Karpas-422 (cell line): ENCODE data around the gene KAT14. TPM values are rescaled to one million over a fixed set of nuclear protein-coding genes. Genes with fewer than 3 reads are reported as not detected.

ENCODE experiments used
- DNase-seq: peaks from one replicate; pipeline ENCODE4 v3.0.0-alpha.2; 2015
- H2AFZ ChIP-seq: fragments of 200-600 bp; sonication (generic); 2 replicates; pipeline ENCODE4 v1.6.1; 2014; ENCODE audit warnings: antibody characterized with exemption, low read length, mixed read lengths
- H3K27ac ChIP-seq: fragments of 200-600 bp; sonication (generic); 2 replicates; pipeline ENCODE4 v1.5.1; 2014; ENCODE audit warnings: mild to moderate bottlenecking, low read length, moderate library complexity
- H3K27me3 ChIP-seq: fragments of 200-600 bp; sonication (generic); 2 replicates; pipeline ENCODE4 v1.6.1; 2014; ENCODE audit warnings: low read length, mixed read lengths
- H3K36me3 ChIP-seq: fragments of 200-600 bp; sonication (generic); 2 replicates; pipeline ENCODE4 v1.6.1; 2014; ENCODE audit warnings: low read length, mixed read lengths; ENCODE audit not compliant: insufficient read depth
- H3K4me1 ChIP-seq: fragments of 200-600 bp; sonication (generic); 2 replicates; pipeline ENCODE4 v1.6.1; 2014; ENCODE audit warnings: mild to moderate bottlenecking, low read length, mixed read lengths
- H3K4me2 ChIP-seq: fragments of 200-600 bp; sonication (generic); 2 replicates; pipeline ENCODE4 v1.6.1; 2014; ENCODE audit warnings: low read length, low read depth, mild to moderate bottlenecking; ENCODE audit not compliant: poor library complexity, severe bottlenecking
- H3K4me3 ChIP-seq: fragments of 200-600 bp; sonication (generic); 2 replicates; pipeline ENCODE4 v1.5.1; 2014; ENCODE audit warnings: mild to moderate bottlenecking, antibody characterized with exemption, low read length, mixed read lengths
- H3K79me2 ChIP-seq: fragments of 200-600 bp; sonication (generic); 2 replicates; pipeline ENCODE4 v1.6.1; 2014; ENCODE audit warnings: mild to moderate bottlenecking, low read length, mixed read lengths
- H3K9ac ChIP-seq: fragments of 200-600 bp; sonication (generic); 2 replicates; pipeline ENCODE4 v1.6.0; 2014; ENCODE audit warnings: low read length
- H3K9me2 ChIP-seq: fragments of 200-600 bp; sonication (generic), shearing (Covaris generic); replicated peaks from 2 replicates; pipeline ENCODE4 v1.6.0; 2014; ENCODE audit warnings: mild to moderate bottlenecking, low read length, moderate library complexity; ENCODE audit not compliant: insufficient read depth
- H3K9me3 ChIP-seq: fragments of 300-700, 200-600 bp; sonication (generic); 2 replicates; pipeline ENCODE4 v1.6.1; 2014; ENCODE audit warnings: low read length, mixed read lengths
- H4K20me1 ChIP-seq: fragments of 200-600 bp; sonication (generic); 2 replicates; pipeline ENCODE4 v1.6.1; 2014; ENCODE audit warnings: mild to moderate bottlenecking, antibody characterized with exemption, low read length, low read depth; ENCODE audit not compliant: insufficient read depth
- total RNA-seq: library from RNA; depleted of rRNA; stranded (reverse); fragments of >200 nt; shearing (Covaris generic); gene quantifications from 2 replicates; pipeline ENCODE4 v1.2.3, GENCODE V29; 2014; ENCODE audit warnings: low replicate concordance

KAT14 gene
- total RNA-seq, 1 experiment from 2014 or later, result 14.5 TPM

DNA sequence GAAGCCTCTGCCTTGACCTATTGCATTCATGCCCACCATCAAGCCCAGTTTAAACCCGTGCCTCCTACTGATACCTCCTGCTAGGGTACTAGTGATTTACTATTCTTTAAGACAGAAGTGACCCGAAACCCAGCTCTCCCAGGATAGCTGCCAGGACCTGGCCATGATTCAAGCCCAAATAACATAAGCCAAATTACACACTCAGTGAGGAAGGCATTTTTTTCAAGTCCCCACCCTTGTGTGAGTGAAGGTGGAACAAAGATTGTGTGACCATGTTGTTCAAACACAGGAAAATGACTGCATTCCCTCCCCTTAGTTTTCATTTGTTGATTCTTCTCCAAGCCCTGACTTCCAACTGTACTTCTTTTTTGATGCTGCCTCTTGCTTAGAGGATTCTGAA lies 3.7 kb upstream of the KAT14 start:
- no peak overlapping the region for H3K4me2 ChIP-seq
- no peaks in the 10 kb centered on the region for H3K9me3 ChIP-seq
- no peak overlapping the region for H2AFZ ChIP-seq
- peaks cover 14% of the 10 kb centered on the region for H3K4me1 ChIP-seq
- peaks cover 13% of the 10 kb centered on the region for H3K79me2 ChIP-seq
- H3K9me2 ChIP-seq, result no peaks in the 10 kb centered on the region
- H3K36me3 ChIP-seq, result no peaks in the 10 kb centered on the region
- H3K27ac ChIP-seq, result no peak overlapping the region
- no peak overlapping the region for H3K4me3 ChIP-seq
- no peak for DNase-seq
- no peak overlapping the region for H3K9ac ChIP-seq
- no peaks in the 10 kb centered on the region for H3K27me3 ChIP-seq
- no peaks in the 10 kb centered on the region for H4K20me1 ChIP-seq

DNA sequence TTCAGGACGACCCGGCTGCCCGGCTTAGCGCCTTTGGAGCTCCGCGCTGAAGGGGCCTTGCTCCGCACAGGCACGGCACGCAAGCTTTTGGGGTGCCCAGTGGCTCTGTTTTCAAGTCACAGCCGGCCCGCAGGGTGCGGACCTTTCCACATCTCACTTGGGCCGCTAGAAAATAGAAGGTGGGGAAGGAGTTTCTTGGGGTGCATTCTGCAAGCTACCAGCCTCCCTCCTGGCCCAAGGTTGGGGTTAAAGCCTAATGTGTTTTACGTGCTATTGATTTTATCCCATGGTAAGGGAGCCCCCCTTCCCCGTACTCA lies 561 bp downstream of the KAT14 start:
- no peak for DNase-seq
- Histone ChIP-seq H3K27me3 (no peaks in the 10 kb centered on the region), H3K27ac (peak overlapping the region; percentile 56), H3K4me1 (peaks cover 26% of the 10 kb centered on the region), H3K36me3 (peaks cover 10% of the 10 kb centered on the region; the same call in 1 of the 2 replicates), H3K4me2 (peak overlapping the region; percentile 81), H3K9me3 (no peaks in the 10 kb centered on the region), H4K20me1 (no peaks in the 10 kb centered on the region), H3K9me2 (no peaks in the 10 kb centered on the region), H3K79me2 (peaks cover 53% of the 10 kb centered on the region), H2AFZ (no peak overlapping the region), H3K9ac (peak overlapping the region; percentile 91), H3K4me3 (peak overlapping the region; percentile 91)

DNA sequence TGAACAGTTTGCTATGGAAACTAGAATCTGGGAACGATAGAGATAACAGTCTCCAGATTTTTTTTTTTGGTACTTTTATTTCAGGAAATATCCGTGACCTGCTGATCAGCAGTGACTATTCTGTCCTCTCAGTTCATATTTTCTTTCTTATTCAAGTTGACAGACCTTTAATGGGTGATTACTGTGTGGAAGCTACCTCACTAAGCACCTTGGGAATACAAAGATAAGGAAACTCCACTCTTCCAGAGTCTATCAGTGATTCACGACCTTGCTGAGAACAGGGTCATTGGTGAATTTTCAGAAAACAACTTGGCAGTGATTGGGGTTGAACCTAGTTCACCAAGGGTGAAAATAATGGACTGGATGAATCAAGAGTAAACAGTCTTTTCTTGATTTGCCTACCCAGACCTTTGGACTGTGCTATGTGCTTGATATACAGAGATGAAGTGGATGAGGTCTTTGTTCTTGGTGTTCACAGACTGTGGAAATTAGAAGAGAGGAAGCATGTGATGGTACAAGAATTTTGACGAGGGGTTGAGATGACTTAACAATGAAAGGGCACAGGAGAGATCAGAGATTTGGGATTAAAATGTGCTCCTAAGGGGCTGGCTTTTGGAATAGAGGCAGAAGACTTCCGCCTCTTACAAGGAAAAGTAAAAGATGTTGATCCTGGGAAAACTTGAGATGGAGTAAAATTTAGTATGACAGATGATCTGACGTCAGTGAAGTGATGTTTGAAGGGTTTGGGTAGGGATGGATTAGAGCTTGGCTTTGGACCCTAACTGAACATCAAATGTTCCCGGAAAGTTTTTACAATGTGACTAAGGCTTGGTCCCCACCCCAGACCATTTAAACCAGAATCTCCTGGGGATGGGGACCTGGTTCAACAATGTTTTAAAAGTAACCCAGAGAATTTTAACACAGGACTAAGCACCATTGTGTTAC lies 1.2 kb downstream of the KAT14 start:
- Histone ChIP-seq H3K9me3 (no peaks in the 10 kb centered on the region), H3K27ac (peak overlapping the region; percentile 56; the same call in 1 of the 2 replicates), H2AFZ (no peak overlapping the region)

DNA sequence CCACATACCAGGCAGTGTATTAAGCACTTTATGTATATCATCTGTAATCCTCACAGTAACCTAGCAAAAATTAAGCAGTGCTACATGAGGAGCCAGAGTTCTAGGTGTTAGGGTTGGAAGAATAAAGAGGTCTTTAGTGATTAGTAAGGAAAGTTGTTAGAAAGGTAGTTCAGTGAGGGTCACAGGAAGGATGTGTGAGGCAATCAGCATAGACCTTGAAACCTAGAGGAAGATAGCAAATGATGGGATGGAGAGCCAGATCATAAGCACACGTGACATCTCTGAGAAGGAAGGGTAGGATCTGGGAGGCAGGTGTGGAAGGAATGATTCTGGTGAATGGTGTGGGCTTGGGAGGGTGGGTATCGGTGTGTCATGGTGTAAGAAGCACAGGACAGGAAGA lies 2.2 kb downstream of the KAT14 start:
- Histone ChIP-seq H3K9ac (peak overlapping the region; percentile 91), H3K36me3 (peaks cover 10% of the 10 kb centered on the region; the same call in 1 of the 2 replicates), H3K4me2 (peak overlapping the region; percentile 81)

More for the DNA sequence above, 1.2 kb downstream of the KAT14 start:
- Histone ChIP-seq H4K20me1 (no peaks in the 10 kb centered on the region), H3K36me3 (peaks cover 10% of the 10 kb centered on the region; the same call in 1 of the 2 replicates), H3K9me2 (no peaks in the 10 kb centered on the region), H3K4me2 (peak overlapping the region; percentile 81), H3K79me2 (peaks cover 55% of the 10 kb centered on the region), H3K9ac (peak overlapping the region; percentile 91), H3K4me1 (peaks cover 26% of the 10 kb centered on the region), H3K4me3 (peak overlapping the region; percentile 91), H3K27me3 (no peaks in the 10 kb centered on the region)
- peak; percentile 51 for DNase-seq

DNA sequence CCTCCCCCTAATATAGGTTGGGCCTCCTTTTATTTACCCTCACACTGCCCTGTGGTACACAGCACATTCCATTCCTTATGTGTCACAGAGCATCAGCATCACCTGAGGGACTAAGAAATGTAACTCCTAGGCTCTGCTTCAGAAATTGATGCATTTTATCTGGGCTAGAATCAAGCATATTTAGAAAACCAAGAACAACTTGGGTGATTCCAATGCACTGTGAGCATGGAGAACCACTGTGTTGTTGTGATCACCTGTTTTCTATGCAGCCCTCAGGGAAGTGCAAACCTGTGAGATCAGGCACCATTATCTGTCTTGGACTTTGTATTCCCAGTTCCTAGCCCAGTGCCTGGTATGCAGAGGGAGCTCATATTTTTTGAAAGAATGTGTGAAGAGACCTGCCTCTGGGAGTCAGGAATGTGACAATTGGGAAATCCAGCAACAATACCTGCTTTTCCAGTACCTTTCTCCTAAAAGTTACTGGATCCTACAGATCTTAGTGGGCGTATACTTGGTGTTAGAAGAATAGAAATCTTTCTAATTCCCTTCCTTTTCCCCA lies 7.0 kb downstream of the KAT14 start:
- no peaks in the 10 kb centered on the region for H3K27me3 ChIP-seq
- no peak overlapping the region for H3K4me3 ChIP-seq
- H3K9me3 ChIP-seq, result no peaks in the 10 kb centered on the region
- peaks cover 35% of the 10 kb centered on the region for H3K79me2 ChIP-seq
- H3K9ac ChIP-seq, result no peak overlapping the region
- no peak for DNase-seq
- no peak overlapping the region for H2AFZ ChIP-seq
- H3K9me2 ChIP-seq, result no peaks in the 10 kb centered on the region
- peaks cover 5% of the 10 kb centered on the region for H3K4me1 ChIP-seq
- H3K27ac ChIP-seq, result no peak overlapping the region
- no peak overlapping the region for H3K4me2 ChIP-seq
- H3K36me3 ChIP-seq, result peaks cover 15% of the 10 kb centered on the region; the same call in 1 of the 2 replicates
- no peaks in the 10 kb centered on the region for H4K20me1 ChIP-seq

More for the DNA sequence above, 2.2 kb downstream of the KAT14 start:
- Histone ChIP-seq H4K20me1 (no peaks in the 10 kb centered on the region), H3K4me3 (peak overlapping the region; percentile 91; the same call in 1 of the 2 replicates), H3K79me2 (peaks cover 55% of the 10 kb centered on the region), H3K27me3 (no peaks in the 10 kb centered on the region), H3K9me3 (no peaks in the 10 kb centered on the region), H3K9me2 (no peaks in the 10 kb centered on the region), H2AFZ (no peak overlapping the region), H3K4me1 (peaks cover 26% of the 10 kb centered on the region), H3K27ac (no peak overlapping the region)
- no peak for DNase-seq

DNA sequence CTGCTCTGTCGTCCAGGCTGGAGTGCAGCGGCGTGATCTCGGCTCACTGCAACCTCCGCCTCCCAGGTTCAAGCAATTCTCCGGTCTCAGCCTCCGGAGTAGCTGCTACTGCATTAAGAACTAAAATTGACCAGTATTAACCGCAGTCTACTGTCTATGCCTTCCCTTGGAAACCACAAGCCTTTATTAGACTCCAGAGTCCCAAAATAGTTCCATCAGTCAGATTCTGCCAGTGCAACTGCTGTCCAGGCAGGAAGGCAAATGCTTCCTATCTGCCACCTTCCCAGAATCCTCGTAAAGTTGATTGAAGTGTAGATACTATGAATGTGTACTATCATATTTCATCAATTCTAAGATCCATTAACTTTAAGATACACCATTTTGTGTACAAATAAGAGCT lies 16.7 kb downstream of the KAT14 start:
- no peak for DNase-seq
- Histone ChIP-seq H3K9ac (no peak overlapping the region), H3K9me3 (no peaks in the 10 kb centered on the region), H3K4me2 (no peak overlapping the region), H3K4me1 (no peaks in the 10 kb centered on the region; the same call in 1 of the 2 replicates), H3K27ac (no peak overlapping the region), H2AFZ (no peak overlapping the region), H3K79me2 (0 out of 2 replicates have a peak, but pooled peaks cover 4% of the 10 kb centered on the region), H3K27me3 (no peaks in the 10 kb centered on the region), H3K36me3 (peaks cover 13% of the 10 kb centered on the region; the same call in 1 of the 2 replicates), H3K9me2 (no peaks in the 10 kb centered on the region), H3K4me3 (no peak overlapping the region), H4K20me1 (no peaks in the 10 kb centered on the region)

DNA sequence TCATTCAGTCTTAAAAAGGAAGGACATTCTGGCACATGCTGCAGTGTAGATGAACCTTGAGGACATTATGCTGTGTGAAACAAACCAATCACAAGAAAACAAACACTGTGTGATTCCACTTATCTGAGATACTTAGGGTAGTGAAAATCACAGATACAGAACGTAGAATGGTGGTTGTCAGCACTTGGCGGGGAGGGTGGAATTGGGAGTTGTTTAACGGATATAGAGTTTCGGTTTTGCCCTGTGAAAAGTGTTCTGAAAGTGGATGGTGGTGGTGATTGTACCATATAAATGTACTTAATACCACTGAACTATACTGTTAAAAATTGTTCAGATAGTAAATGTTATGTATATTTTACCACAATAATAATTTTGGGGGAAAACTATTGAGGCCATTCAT lies 18.4 kb downstream of the KAT14 start:
- no peak overlapping the region for H2AFZ ChIP-seq
- no peaks in the 10 kb centered on the region for H3K9me3 ChIP-seq
- H3K79me2 ChIP-seq, result 0 out of 2 replicates have a peak, but pooled peaks cover 7% of the 10 kb centered on the region
- no peaks in the 10 kb centered on the region for H3K9me2 ChIP-seq
- no peak overlapping the region for H3K9ac ChIP-seq
- peaks cover 16% of the 10 kb centered on the region; the same call in 1 of the 2 replicates for H3K36me3 ChIP-seq
- no peak overlapping the region for H3K4me3 ChIP-seq
- no peak overlapping the region for H3K4me2 ChIP-seq
- no peak for DNase-seq
- H3K27me3 ChIP-seq, result no peaks in the 10 kb centered on the region
- H3K4me1 ChIP-seq, result no peaks in the 10 kb centered on the region; the same call in 1 of the 2 replicates
- H3K27ac ChIP-seq, result no peak overlapping the region
- H4K20me1 ChIP-seq, result no peaks in the 10 kb centered on the region

DNA sequence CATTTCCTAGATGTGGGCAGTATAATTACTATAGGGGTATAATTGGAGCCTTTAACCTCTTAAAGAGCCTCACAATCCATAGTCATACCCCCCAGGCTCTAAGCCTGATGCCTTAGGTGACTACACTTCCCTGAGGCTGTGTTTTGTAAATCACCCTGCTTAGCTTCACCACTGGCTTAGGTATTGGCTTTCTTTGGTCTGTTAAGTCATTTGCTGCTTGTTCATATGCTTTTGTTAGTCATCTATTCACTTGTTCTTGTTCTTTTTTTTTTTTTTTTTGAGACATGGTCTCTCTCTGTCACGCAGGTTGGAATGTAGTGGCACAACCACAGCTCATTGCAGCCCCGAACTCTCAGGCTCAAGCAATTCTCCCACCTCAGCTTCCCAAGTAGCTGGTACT lies 26.7 kb downstream of the KAT14 start:
- Histone ChIP-seq H3K36me3 (peaks cover 26% of the 10 kb centered on the region; the same call in 1 of the 2 replicates), H3K4me1 (no peaks in the 10 kb centered on the region), H3K9me3 (no peaks in the 10 kb centered on the region), H4K20me1 (no peaks in the 10 kb centered on the region), H3K27me3 (no peaks in the 10 kb centered on the region), H3K4me2 (no peak overlapping the region), H3K4me3 (no peak overlapping the region), H3K27ac (no peak overlapping the region), H3K9me2 (no peaks in the 10 kb centered on the region), H3K9ac (no peak overlapping the region), H2AFZ (no peak overlapping the region), H3K79me2 (peaks cover 40% of the 10 kb centered on the region)
- DNase-seq, result no peak
